Duodenal mucosa (tissue), 2 donors: ENCODE results near the gene GABBR2.

Source experiments
- H3K27ac ChIP-seq: one replicate; pipeline ENCODE4 v1.7.0; 2013; ENCODE audit warnings: low read depth, low read length
- H3K27me3 ChIP-seq, 2 donors: one replicate each; pipeline ENCODE4 v1.7.0; 2013; ENCODE audit warnings: low read length in 2 of 2, control low read depth in 1 of 2; ENCODE audit not compliant: insufficient read depth in 2 of 2, control insufficient read depth in 1 of 2
- H3K36me3 ChIP-seq, 2 donors: one replicate each; pipeline ENCODE4 v1.7.0; 2013; ENCODE audit warnings: low read length in 2 of 2, control low read depth in 1 of 2; ENCODE audit not compliant: insufficient read depth in 2 of 2, control insufficient read depth in 1 of 2
- H3K4me1 ChIP-seq, 2 donors: one replicate each; pipeline ENCODE4 v1.7.0; 2013; ENCODE audit warnings: low read length in 2 of 2, control low read depth in 1 of 2; ENCODE audit not compliant: insufficient read depth in 2 of 2, control insufficient read depth in 1 of 2
- H3K4me3 ChIP-seq, 2 donors: one replicate each; pipeline ENCODE4 v1.7.0; 2013; ENCODE audit warnings: low read length in 2 of 2, low read depth in 1 of 2
- H3K9ac ChIP-seq, 2 donors: one replicate each; pipeline ENCODE4 v1.7.0; 2013; ENCODE audit warnings: low read length in 2 of 2, low read depth in 1 of 2
- H3K9me3 ChIP-seq, 2 donors: one replicate each; pipeline ENCODE4 v1.7.0; 2013; ENCODE audit warnings: low read length in 2 of 2, control low read depth in 1 of 2; ENCODE audit not compliant: control insufficient read depth in 1 of 2

The GABBR2 gene

DNA sequence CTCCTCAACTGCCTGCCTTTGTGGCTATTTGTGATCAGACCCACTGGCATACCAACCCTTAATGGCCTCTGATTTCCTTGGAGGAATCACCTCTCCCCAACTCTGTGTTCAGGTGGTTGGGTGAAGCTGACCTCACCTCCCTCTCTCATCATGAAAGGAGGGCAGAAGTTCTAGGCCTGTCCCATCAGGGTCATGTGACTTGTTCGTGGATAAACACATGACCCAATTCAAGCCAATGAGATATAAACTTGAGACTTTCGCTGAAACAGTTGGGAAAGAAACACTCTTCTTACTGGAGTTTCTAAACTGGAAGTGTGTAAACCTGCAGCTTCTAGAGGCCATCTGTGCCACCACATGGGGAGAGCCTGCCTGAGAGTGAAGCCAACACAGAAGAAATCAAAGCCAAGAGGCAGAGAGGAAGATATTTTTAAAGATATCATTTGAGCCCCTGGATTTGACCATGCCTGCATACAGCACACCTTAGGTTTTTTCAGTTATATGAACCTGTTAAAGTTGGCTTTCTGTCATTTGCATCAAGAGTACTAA is 5.8 kb downstream of the GABBR2 start:
- H3K4me1 ChIP-seq, result peaks cover 0 to 8% of the 10 kb centered on the region in 2 donors
- no peaks in the 10 kb centered on the region for H3K36me3 ChIP-seq
- H3K9ac ChIP-seq, result no peak overlapping the region
- no peak overlapping the region for H3K27ac ChIP-seq
- H3K9me3 ChIP-seq, result no peaks in the 10 kb centered on the region
- peaks cover 25 to 44% of the 10 kb centered on the region in 2 donors for H3K27me3 ChIP-seq
- no peak overlapping the region for H3K4me3 ChIP-seq

DNA sequence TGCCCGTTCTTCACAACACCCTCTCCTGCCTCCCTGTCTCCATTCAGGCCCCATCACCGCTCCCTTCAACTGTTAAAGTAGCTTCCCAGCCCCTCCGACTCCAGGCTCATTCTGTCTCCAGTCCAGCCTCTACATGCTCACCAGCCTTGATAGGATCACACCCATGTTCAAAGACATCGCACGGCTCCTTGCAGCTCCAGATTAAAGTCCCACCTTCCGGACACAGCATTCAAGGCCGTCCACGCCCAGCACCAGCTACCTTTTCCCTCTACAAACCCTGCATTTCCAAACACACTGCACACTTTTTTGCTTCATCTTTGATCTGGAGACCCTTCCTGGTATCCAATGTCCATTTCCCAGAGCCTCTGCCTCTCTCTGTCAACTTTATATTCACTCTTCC is 6.4 kb downstream of the GABBR2 start:
- H3K9ac ChIP-seq, result no peak overlapping the region
- H3K27ac ChIP-seq, result no peak overlapping the region
- peaks cover 20 to 39% of the 10 kb centered on the region in 2 donors for H3K27me3 ChIP-seq
- H3K4me1 ChIP-seq, result peaks cover 0 to 8% of the 10 kb centered on the region in 2 donors
- H3K4me3 ChIP-seq, result no peak overlapping the region
- H3K9me3 ChIP-seq, result no peaks in the 10 kb centered on the region
- H3K36me3 ChIP-seq, result no peaks in the 10 kb centered on the region

DNA sequence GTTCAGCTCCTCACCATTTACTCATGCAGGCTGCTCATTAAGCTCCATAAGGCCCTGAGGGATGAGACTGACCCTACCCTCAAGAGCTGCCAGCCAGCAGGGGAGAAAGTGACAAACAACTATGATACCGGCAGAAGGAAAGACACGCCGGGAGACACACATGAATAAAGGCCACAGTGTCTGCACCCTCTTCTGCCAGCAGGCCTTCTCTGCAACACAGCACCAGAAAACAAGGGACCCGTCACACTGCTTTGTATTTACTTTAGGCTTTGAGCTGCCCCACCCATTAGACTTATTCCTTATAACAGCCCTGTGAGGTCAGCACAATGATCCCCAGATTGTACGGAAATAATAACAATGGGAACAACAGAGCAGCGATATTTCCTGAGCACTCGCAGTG is 7.2 kb downstream of the GABBR2 start:
- Histone ChIP-seq H3K4me3 (no peak overlapping the region), H3K36me3 (no peaks in the 10 kb centered on the region), H3K4me1 (peaks cover 0 to 8% of the 10 kb centered on the region in 2 donors), H3K9ac (no peak overlapping the region), H3K27ac (no peak overlapping the region), H3K9me3 (no peaks in the 10 kb centered on the region), H3K27me3 (peaks cover 12 to 32% of the 10 kb centered on the region in 2 donors)

DNA sequence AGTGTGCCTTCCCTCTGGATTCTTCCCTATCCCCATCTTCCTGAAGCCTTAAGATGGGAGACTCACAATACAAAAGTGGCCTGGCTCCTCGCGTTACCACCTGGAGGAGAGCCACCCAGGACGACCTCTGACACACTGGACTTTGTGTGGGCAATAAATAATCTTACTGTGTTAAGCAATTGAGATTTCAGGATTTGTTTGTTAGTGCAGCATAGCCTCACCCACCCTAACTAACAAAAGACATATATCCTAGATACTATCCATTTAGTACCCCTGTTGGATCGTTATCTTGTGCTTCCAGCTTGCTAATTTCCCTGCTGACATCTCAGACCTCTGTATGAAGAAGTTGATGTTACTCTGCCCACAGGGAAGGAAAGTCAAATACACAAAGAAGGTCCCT is 7.9 kb downstream of the GABBR2 start:
- Histone ChIP-seq H3K27me3 (peaks cover 12 to 29% of the 10 kb centered on the region in 2 donors), H3K4me3 (no peak overlapping the region), H3K9me3 (no peaks in the 10 kb centered on the region), H3K4me1 (peaks cover 0 to 8% of the 10 kb centered on the region in 2 donors), H3K36me3 (no peaks in the 10 kb centered on the region), H3K27ac (no peak overlapping the region), H3K9ac (no peak overlapping the region)

DNA sequence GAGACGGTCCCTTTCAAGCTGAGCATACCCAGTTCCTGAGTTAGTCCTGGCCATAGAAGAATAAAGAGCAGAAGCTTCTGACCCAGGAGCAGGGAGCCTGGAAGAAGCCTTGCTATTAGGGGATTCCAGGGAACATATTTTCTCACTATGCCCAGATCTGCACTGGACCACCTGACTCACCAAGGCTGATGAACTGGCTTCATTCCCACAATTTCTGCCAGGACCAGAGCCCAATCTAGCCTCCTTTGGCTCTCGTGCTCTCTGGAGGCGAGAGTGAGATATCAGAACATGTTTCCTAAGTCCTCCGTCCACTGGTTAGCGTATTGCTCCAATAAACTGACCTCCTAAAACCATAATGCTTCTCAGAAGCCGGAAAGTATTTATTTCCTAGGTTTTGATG is 9.9 kb downstream of the GABBR2 start:
- no peaks in the 10 kb centered on the region for H3K9me3 ChIP-seq
- no peak overlapping the region for H3K9ac ChIP-seq
- H3K36me3 ChIP-seq, result no peaks in the 10 kb centered on the region
- H3K27me3 ChIP-seq, result peaks cover 3 to 20% of the 10 kb centered on the region in 2 donors
- H3K27ac ChIP-seq, result no peak overlapping the region
- H3K4me3 ChIP-seq, result no peak overlapping the region
- peaks cover 0 to 8% of the 10 kb centered on the region in 2 donors for H3K4me1 ChIP-seq

DNA sequence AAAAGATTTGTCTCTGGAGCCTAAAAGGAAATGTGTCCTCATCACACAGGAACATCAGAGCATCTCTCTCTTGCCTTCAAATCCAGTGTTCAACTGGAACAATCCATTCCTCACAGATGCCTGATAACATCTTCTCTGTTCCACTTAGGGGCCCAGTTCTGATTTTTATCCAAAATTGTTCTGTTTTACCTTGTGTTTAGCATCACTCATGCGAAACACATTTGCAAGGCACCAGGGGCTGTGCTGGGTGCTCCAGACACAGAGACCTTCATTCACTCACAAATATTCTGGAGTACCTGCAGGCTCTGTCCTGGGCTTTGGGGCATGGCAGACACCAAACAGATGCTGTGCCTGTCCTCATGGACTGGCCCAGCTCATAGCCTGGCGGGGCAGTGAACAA is 13.8 kb downstream of the GABBR2 start:
- Histone ChIP-seq H3K27me3 (peaks cover 0 to 11% of the 10 kb centered on the region in 2 donors), H3K4me3 (no peak overlapping the region), H3K4me1 (no peaks in the 10 kb centered on the region), H3K9me3 (no peaks in the 10 kb centered on the region), H3K27ac (no peak overlapping the region), H3K36me3 (no peaks in the 10 kb centered on the region), H3K9ac (no peak overlapping the region)

DNA sequence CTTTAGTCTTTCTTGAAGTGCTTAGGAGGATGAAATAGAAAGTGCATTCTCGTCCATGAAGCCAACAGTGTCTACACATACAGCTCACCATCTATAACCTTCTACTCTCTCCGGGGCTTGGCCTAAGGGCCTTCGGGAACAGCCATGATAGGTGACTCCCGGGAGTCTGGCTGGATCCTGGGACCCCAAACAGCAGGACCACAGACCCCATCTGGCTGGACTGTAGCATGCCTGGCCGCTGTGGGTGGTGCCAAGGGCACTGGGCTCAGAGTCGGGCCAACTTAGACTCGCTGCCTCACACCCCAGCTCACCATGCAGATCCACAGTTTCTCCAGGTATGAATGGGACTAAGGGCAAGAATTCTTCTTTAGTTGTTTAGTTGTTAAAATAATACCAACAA is 16.3 kb downstream of the GABBR2 start:
- peaks cover 0 to 8% of the 10 kb centered on the region in 2 donors for H3K27me3 ChIP-seq
- H3K4me3 ChIP-seq, result no peak overlapping the region
- no peaks in the 10 kb centered on the region for H3K9me3 ChIP-seq
- H3K27ac ChIP-seq, result no peak overlapping the region
- no peaks in the 10 kb centered on the region for H3K36me3 ChIP-seq
- H3K9ac ChIP-seq, result no peak overlapping the region
- H3K4me1 ChIP-seq, result no peaks in the 10 kb centered on the region

DNA sequence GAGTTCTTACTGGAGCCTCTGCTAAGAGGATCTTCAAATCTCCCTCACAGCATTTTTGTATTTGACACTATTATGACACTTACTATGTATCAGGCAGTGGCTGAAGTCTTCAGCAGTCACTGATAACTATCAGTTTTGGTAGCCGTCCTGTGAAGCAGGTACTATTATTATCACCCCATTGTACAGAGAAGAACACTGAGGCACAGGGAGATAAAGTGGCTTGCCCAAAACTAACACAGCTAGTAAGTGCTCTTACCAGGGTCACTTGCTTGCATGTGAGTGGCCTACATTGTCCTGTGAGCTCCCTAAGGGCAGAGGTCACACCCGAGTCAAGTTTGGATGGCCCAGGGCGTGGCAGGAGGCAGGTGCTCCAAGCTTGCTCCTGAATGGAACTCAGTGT is 16.8 kb downstream of the GABBR2 start:
- Histone ChIP-seq H3K27me3 (peaks cover 0 to 8% of the 10 kb centered on the region in 2 donors), H3K9me3 (no peaks in the 10 kb centered on the region), H3K36me3 (no peaks in the 10 kb centered on the region), H3K9ac (no peak overlapping the region), H3K27ac (no peak overlapping the region), H3K4me3 (no peak overlapping the region), H3K4me1 (no peaks in the 10 kb centered on the region)

DNA sequence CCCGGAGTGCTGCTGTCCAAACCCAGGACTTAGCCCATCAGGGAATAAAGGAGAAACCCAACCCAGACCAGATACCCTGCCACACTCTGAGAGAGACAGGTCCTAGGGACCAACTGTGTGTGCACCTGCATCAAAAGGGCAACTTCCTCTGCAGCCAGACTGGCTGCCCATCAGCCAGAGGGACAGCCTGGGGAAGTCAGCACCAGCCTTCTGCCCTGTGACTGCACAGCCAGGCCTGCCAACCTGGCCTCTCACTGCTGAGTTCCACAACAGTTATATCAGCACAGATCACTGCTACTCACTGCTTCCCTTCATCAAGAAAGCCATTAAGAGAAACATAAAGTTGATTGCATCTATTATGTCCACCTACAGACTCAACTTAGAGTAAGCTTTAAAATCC is 18.0 kb downstream of the GABBR2 start:
- no peak overlapping the region for H3K27ac ChIP-seq
- no peaks in the 10 kb centered on the region for H3K9me3 ChIP-seq
- peaks cover 0 to 4% of the 10 kb centered on the region in 2 donors for H3K27me3 ChIP-seq
- H3K9ac ChIP-seq, result no peak overlapping the region
- no peak overlapping the region for H3K4me3 ChIP-seq
- no peaks in the 10 kb centered on the region for H3K36me3 ChIP-seq
- H3K4me1 ChIP-seq, result no peaks in the 10 kb centered on the region

DNA sequence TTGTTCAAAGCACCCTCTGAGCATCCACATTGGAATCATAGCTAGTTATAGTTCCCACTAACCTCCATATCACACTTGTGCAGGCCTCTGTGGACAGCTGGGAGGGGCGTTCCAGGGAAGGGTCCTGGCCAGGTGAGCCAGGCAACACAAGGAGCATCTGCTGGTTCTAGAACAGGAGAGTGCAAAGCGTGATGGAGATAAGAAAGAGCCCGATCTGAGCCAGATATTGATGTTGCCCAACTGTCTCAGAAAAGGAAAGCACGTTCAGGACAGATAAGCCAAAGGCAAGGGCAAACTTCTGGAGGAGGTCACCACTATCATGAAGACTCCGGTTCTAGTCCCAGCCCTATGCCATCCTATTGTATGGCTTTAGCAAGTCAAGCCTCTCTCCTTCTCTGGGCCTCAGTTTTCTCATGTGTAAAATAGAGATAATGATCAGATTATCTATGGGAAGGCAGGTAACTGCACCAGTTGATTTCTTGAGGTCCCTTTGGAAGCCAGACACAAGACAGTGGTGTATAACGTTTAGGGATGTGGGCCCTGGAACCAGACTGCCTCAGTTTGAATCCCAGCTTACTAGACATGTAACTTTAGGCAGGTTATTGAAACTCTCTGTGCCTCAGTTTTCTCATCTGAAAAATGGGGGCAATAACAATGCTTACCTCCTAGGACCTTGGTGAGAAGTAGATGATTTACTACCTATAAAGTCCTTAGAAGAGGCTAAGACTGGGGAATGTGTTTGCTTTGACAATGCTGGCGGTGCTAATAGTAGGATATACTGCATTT is 19.8 kb downstream of the GABBR2 start:
- no peak overlapping the region for H3K9ac ChIP-seq
- no peaks in the 10 kb centered on the region for H3K36me3 ChIP-seq
- peaks cover 0 to 4% of the 10 kb centered on the region in 2 donors for H3K27me3 ChIP-seq
- no peaks in the 10 kb centered on the region for H3K4me1 ChIP-seq
- no peak overlapping the region for H3K4me3 ChIP-seq
- H3K9me3 ChIP-seq, result no peaks in the 10 kb centered on the region
- H3K27ac ChIP-seq, result no peak overlapping the region
